ENCODE data around the gene ADAMTS7.
"Not testable (repeated sequence)": the region's sequence is repeated elsewhere in the genome, so short reads cannot be mapped to it uniquely, and the experiment has no call there.

GRCh38 chr15:78771020-78771419, 40.2 kb downstream of the ADAMTS7 start:
- not testable (repeated sequence) for TF ChIP-seq CTCF (IDR thresholded peaks at IDR 0.05 in 8 of 11, conservative IDR thresholded peaks at IDR 0.05 in 3 of 11); POLR2A (IDR thresholded peaks at IDR 0.05)
